NCI-H524 (cell line): Measurements from ENCODE around the gene DDX23.
"Not testable (repeated sequence)": the region's sequence is repeated elsewhere in the genome, so short reads cannot be mapped to it uniquely, and the experiment has no call there.

Source experiments
- DNase-seq, 2 experiments: peaks; one replicate each; lab custom pipeline; 2025; lab: John Stamatoyannopoulos, UW

The DDX23 gene

GRCh38 chr12:48862760-48863159 lies 10.8 kb upstream of the DDX23 start:
- no peak for DNase-seq

- DNase-seq: no peak
Observed at GRCh38 chr12:48861111-48861510, 9.1 kb upstream of the DDX23 start.

- not testable (repeated sequence) for DNase-seq
Observed at GRCh38 chr12:48860236-48860635, 8.3 kb upstream of the DDX23 start.

GRCh38 chr12:48859607-48860006 lies 7.6 kb upstream of the DDX23 start:
- DNase-seq: no peak

- no peak for DNase-seq
Observed at GRCh38 chr12:48858043-48858442, 6.1 kb upstream of the DDX23 start.

GRCh38 chr12:48857278-48857994 lies 5.5 kb upstream of the DDX23 start:
- no peak for DNase-seq

- no peak for DNase-seq
Observed at GRCh38 chr12:48856379-48856778, 4.4 kb upstream of the DDX23 start.

GRCh38 chr12:48854932-48855331 lies 3.0 kb upstream of the DDX23 start:
- not testable (repeated sequence) for DNase-seq

DNA sequence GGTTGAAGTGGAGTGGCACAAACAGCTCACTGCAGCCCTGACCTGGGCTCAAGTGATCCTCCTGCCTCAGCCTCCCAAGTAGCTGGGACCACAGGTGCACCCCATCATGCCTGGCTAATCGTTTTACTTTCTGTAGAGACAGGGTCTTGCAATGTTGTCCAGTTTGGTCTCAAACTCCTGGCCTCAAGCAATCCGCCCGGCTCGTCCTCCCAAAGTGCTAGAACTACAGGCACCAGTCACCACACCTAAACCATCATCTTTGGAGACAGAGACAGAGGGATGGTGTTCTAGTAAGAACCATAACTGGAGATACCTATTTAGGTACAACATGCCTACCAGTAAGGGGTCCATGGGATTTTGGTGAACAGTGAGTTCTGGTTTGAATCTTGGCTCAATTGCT lies 2.5 kb upstream of the DDX23 start:
- no peak for DNase-seq

DNA sequence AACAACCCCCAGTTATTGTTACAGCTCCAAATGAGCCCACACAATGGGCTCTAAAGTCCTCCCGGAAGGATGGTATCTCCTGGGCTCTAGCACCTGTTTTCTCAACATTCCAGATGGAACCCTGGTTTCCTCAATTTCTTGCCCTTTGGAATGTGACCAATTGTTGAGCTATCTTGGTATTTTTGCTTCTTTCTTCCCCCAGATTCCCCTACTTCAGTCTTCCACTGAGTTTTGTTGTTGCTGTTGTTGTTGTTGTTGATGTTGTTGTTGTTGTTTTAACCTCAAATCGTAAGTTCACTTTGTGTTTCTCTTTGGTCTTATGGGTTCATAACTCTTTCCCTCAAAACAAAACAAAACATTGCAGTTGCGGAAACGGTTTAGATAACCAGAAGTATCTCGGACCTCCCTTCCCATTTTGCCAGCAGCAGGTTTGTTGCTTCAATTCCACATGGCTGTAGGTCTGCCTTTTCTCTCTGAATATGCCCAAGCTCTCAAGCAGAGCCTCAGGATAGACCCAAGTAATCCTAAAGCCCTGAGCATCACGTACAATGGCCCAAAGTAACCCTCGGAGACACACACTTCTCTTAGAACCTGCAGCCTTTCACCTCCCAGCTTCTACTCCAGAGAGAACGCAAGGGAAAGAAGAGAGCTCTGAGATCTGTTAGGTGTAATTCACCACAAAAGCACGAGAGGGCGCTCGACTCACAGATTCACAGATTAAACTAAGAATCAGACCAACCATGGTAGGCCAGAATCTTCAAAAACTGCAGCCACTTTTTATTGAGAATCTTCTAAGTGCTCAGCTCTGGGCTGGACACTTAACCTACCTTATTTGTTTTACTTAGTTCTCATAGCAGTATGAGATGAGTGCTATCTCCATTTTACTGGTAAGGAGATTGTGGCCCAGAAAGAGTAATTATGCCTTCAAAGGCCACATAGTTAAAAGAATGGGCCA lies 1.0 kb upstream of the DDX23 start:
- peak; percentile 66 to 85 for DNase-seq

DNA sequence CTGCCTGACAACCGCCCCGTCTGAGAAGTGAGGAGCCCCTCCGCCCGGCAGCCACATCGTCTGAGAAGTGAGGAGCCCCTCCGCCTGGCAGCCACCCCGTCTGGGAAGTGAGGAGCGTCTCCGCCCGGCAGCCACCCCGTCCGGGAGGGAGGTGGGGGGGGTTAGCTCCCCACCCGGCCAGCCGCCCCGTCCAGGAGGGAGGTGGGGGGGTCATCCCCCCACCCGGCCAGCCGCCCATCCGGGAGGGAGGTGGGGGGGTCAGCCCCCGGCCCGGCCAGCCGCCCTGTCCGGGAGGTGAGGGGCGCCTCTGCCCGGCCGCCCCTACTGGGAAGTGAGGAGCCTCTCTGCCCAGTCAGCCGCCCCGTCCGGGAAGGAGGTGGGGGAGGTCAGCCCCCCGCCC lies 9.9 kb downstream of the DDX23 start:
- DNase-seq: not testable (repeated sequence)

DNA sequence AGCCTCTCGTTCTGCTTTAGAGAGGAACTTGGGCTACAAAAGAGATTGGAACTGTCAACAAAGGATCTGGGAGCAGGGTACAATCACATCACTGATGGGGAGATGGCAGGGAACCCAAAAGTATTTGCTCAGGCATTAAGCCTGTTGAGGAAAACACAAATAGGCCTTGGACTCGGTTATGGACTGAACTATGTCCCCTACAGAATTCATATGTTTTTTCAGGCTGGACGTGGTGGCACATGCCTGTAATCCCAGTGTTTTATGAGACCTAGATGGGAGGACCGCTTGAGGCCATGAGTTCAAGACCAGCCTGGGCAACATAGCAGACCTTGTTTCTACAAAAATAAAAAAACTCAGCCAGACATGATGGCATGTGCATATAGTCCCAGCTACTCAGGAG lies 13.9 kb downstream of the DDX23 start:
- no peak for DNase-seq

GRCh38 chr12:48832321-48833060 lies 19.5 kb downstream of the DDX23 start:
- no peak for DNase-seq

- DNase-seq: no peak
Observed at GRCh38 chr12:48831257-48831656, 20.7 kb downstream of the DDX23 start.

DNA sequence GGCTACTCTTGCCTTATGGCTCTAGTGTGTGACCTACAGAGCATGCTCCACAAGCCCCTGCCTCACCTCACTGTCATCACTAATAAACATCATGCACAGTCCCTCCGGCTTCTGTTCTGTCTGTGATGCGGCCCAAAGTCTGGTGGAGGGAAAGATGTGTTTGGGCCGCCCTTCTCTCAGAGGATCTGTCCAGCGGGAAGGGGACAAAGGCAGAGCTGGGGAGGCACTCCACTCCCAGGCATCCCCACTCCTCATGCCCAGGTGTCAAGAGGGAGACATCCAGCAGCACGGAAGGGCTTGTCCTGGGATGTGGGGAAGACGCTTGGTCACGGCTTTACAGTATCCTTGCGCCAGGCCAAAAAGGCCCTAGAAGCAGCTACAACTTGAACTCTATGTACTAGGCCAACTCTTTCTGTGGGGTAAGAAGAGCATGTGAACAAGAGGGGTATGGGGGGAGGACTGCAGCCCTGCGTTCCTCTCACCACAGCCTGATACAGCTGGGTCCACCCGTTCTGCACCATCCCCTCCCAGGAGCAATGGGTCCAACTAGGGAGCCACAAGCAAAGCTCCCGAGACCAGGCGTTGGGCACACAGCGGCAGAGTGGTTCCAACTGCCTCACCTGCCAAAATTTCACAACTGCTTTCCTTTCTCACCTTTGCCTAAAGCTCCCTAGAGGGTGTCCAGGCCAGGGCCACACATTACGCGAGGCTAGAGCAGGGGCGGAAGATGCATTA lies 23.0 kb downstream of the DDX23 start:
- DNase-seq: no peak

- DNase-seq: no peak
Observed at GRCh38 chr12:48828293-48828692, 23.7 kb downstream of the DDX23 start.

DNA sequence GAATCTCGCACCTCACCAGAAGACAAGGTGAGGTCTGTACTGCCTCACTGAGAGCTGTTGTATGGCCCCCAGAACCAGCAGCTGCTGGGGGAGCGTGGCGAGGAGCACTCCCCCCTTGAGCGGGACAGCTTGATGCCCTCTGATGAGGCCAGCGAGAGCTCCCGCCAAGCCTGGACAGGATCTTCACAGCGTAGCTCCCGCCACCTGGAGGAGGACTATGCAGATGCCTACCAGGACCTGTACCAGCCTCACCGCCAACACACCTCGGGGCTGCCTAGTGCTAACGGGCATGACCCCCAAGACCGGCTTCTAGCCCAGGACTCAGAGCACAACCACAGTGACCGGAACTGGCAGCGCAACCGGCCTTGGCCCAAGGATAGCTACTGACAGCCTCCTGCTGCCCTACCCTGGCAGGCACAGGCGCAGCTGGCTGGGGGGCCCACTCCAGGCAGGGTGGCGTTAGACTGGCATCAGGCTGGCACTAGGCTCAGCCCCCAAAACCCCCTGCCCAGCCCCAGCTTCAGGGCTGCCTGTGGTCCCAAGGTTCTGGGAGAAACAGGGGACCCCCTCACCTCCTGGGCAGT lies 24.4 kb downstream of the DDX23 start:
- DNase-seq: no peak

- DNase-seq: no peak
Observed at GRCh38 chr12:48827026-48827425, 24.9 kb downstream of the DDX23 start.

DNA sequence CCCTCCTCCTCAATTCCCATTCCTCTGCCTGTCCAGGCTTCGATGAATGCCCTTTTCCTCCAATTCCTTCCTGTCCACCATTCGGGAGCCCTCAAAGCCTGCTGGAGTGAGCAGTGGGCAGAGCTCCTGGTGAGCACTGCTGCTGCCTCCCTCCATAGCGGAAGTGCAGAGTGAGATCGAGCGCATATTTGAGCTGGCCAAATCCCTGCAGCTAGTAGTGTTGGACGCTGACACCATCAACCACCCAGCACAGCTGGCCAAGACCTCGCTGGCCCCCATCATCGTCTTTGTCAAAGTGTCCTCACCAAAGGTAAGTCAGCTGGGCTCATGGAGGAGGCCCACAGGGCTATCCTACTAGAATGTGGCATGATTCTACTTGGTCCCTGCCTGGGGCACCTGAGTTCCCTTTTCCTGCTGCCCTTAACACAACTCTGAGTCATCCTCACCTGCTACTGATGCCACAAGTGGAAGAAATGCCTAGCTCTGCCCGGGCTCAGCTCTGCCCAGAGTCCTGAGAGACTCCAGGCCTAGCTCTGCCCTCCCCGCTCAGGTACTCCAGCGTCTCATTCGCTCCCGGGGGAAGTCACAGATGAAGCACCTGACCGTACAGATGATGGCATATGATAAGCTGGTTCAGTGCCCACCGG lies 25.6 kb downstream of the DDX23 start:
- DNase-seq: no peak

- DNase-seq: no peak
Observed at GRCh38 chr12:48824905-48825304, 27.1 kb downstream of the DDX23 start.

DNA sequence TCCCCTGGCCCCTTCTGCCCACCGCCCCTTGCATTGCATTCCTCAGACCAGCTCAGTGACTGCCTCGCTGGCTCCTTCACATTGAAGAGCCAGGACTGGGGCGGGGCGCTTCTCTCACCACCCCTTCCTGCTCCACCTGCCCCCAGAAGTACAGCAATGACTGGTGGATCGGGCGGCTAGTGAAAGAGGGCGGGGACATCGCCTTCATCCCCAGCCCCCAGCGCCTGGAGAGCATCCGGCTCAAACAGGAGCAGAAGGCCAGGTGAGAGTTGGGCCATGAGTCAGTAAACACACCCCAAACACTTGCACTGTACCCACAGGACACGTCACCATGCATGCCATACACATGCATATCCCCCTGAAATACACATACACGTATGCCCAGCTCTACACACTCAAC lies 27.9 kb downstream of the DDX23 start:
- no peak for DNase-seq
